ENCODE results near the gene FOXP4. TPM values are rescaled to one million over a fixed set of nuclear protein-coding genes. Genes with fewer than 3 reads are reported as not detected.
A peak's percentile ranks its signal among the peaks of the same experiment; 100 is the strongest.

Gene FOXP4
- polyA plus RNA-seq, 2 of the 4 experiments (the other 2 are of a cell fraction), result 2.6 to 14.2 TPM

GRCh38 chr6:41543087-41543486, 3.1 kb upstream of the FOXP4 start:
- Histone ChIP-seq H3K4me3 (no peak overlapping the region), H3K4me2 (no peak overlapping the region), H3K9me3 (no peaks in the 10 kb centered on the region), H3K4me1 (peaks cover 17% of the 10 kb centered on the region; the same call in 1 of the 3 replicates), H3K27ac (no peak overlapping the region)
- TF ChIP-seq ZFP36 (IDR thresholded peaks at IDR 0.05; ENCODE audit: borderline replicate concordance, partially characterized antibody), result no peak
- 95% methylated on average over 5 of the region's 5 CpGs for WGBS (ENCODE audit: missing lambda C conversion rate)
- DNase-seq (ENCODE audit: low read depth in 1 of 2, low spot score in 1 of 2), result no peak
- no peak for FAIRE-seq
- CTCF ChIA-PET, result interaction anchor here (0.8 to 2.2 kb wide), 5 partner anchors 14 to 120 kb away, joined by 3 to 7 read pairs (median 3); no protein-coding TSS in a partner anchor
- POLR2A ChIA-PET, result no interaction called here
- ATAC-seq, result no peak

- DNase-seq (ENCODE audit: low read depth in 1 of 2, low spot score in 1 of 2) (peak in 1 of 2 experiments; percentile 9), FAIRE-seq (no peak), ATAC-seq (no peak; a peak in 1 of 6 replicates)
- TF ChIP-seq JUNB (IDR thresholded peaks at IDR 0.05), result no peak
- peak overlapping the region; percentile 99 to 100 for H3K27ac ChIP-seq
- ChIA-PET POLR2A (no interaction called here), CTCF (interaction anchor here (2.2 kb wide), 1 partner anchor 16 kb away, joined by 7 read pairs; no protein-coding TSS in a partner anchor)
- no peaks in the 10 kb centered on the region for H3K9me3 ChIP-seq
- H3K4me1 ChIP-seq, result peaks cover 15% of the 10 kb centered on the region; the same call in 1 of the 3 replicates
- H3K4me3 ChIP-seq, result peak overlapping the region; percentile 95
- peak overlapping the region; percentile 92 for H3K4me2 ChIP-seq
- 3% methylated on average over 12 of the region's 15 CpGs for WGBS (ENCODE audit: missing lambda C conversion rate)
Measured at GRCh38 chr6:41545247-41545702, 906 bp upstream of the FOXP4 start.

GRCh38 chr6:41546475-41546865, 289 bp downstream of the FOXP4 start:
- TF ChIP-seq RARB (CRISPR knock-in tag; IDR thresholded peaks at IDR 0.05), result no peak
- no peak for TF ChIP-seq SMC3 (IDR thresholded peaks at IDR 0.05)
- TF ChIP-seq PBX3 (IDR thresholded peaks at IDR 0.05), result no peak
- TF ChIP-seq MAX (IDR thresholded peaks at IDR 0.05), result no peak
- TF ChIP-seq MYC (IDR thresholded peaks at IDR 0.05; ENCODE audit: borderline replicate concordance, low read length), result no peak
- TF ChIP-seq CBX2 (IDR thresholded peaks at IDR 0.05; ENCODE audit: borderline replicate concordance, low read depth), result no peak
- no peak for TF ChIP-seq EP300 (IDR thresholded peaks at IDR 0.05)
- no peak for TF ChIP-seq ESRRA (IDR thresholded peaks at IDR 0.05; ENCODE audit: borderline replicate concordance, low read length)
- no peak for TF ChIP-seq ZFP36 (IDR thresholded peaks at IDR 0.05; ENCODE audit: borderline replicate concordance, partially characterized antibody)
- no peak for TF ChIP-seq E2F6 (IDR thresholded peaks at IDR 0.05; ENCODE audit: borderline replicate concordance, low read depth)
- TF ChIP-seq CEBPB (IDR thresholded peaks at IDR 0.05), result no peak
- TF ChIP-seq POLR2A (IDR thresholded peaks at IDR 0.05; ENCODE audit: low read length), result peak; percentile 17; the same call in 1 of the 2 replicates
- 0 out of 3 replicates have a peak, but pooled peaks have one; percentile 25 for TF ChIP-seq BCL3 (IDR thresholded peaks at IDR 0.05)
- TF ChIP-seq HES2 (IDR thresholded peaks at IDR 0.05), result no peak
- TF ChIP-seq GATA3 (IDR thresholded peaks at IDR 0.05; ENCODE audit: borderline replicate concordance), result no peak
- TF ChIP-seq RAD21 (conservative IDR thresholded peaks at IDR 0.05 in 1 of 2, IDR thresholded peaks at IDR 0.05 in 1 of 2), result no peak
- peak overlapping the region; percentile 99 to 100 for H3K27ac ChIP-seq
- H3K4me3 ChIP-seq, result peak overlapping the region; percentile 95
- CTCF ChIA-PET, result interaction anchor here (0.9 kb wide), 1 partner anchor 46 kb away, joined by 4 read pairs; no protein-coding TSS in a partner anchor
- POLR2A ChIA-PET, result interaction anchor here (0.5 kb wide), 1 partner anchor 32 kb away, joined by 3 read pairs; no protein-coding TSS in a partner anchor
- WGBS (ENCODE audit: missing lambda C conversion rate), result no CpG with 5 or more reads among the region's 67 CpGs
- H3K4me2 ChIP-seq, result peak overlapping the region; percentile 85
- FAIRE-seq (no peak), ATAC-seq (peak; percentile 4 to 73; a peak in 4 of 6 replicates), DNase-seq (ENCODE audit: low read depth in 1 of 2, low spot score in 1 of 2) (peak in 1 of 2 experiments; percentile 40)
- H3K9me3 ChIP-seq, result no peaks in the 10 kb centered on the region
- H3K4me1 ChIP-seq, result peaks cover 15% of the 10 kb centered on the region; the same call in 1 of the 3 replicates

All from A549 (cell line).